NOMO-1 treated with dmso at 0.1 percent for 144 hours (cell line): Measurements from ENCODE around the gene C1orf146.
"Not testable (repeated sequence)": the region's sequence is repeated elsewhere in the genome, so short reads cannot be mapped to it uniquely, and the experiment has no call there.

Experiments used
- DNase-seq: peaks from one replicate; lab custom pipeline; 2025; ENCODE audit not compliant: unreplicated experiment; lab: John Stamatoyannopoulos, UW

Gene C1orf146, protein sequence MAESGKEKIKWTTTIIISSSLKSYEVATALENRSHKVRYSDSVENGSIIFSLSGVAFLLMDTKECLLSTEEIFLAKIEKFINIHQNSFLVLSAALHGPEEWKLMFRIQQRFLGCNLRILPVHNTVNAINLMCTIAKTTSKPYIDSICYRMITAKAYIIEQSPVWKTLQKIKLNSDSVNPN

DNA sequence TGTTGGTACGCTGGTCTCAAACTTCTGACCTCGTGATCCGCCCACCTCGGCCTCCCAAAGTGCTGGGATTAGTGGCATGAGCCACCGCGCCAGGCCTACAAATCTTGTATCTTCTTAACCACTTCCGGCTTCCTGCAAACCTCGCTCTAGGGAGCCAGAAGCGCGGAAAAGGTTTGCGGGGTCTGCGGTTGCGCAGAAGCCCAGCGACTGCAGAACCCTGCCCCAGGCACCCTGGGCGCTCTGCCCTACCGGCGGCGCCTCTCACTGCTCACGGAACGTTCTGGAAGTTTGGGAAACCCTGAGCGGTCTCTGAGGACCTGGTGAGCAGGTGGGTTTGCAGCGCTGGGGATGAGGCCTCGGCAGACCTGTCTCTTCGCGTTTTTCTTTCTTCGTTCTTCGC, at the start of gene C1orf146:
Gene C1orf146, plus strand, starts transcription at position 195 of the 400 bp plus-strand sequence. CDS start 13,506 bp downstream, outside the sequence.
- DNase-seq: no peak

DNA sequence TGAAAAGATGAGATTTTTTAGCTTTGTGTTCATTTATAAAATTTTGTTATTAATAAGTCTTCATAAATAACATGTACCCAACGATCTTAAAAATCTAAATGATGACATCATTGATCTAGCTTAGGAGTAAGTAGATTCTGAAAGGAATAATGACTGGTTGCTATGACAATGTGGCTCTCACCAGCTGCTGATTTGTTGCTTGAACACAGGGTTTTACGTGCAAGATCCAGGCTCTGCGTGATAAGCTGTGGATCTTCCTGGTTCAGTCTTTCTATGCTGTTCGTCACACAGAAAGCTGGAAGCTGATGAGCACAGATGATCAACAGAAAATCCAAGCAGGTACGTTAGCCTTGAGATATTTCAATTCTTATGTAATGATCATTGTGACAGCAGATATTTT, 49.1 kb upstream of the C1orf146 start:
- no peak for DNase-seq

DNA sequence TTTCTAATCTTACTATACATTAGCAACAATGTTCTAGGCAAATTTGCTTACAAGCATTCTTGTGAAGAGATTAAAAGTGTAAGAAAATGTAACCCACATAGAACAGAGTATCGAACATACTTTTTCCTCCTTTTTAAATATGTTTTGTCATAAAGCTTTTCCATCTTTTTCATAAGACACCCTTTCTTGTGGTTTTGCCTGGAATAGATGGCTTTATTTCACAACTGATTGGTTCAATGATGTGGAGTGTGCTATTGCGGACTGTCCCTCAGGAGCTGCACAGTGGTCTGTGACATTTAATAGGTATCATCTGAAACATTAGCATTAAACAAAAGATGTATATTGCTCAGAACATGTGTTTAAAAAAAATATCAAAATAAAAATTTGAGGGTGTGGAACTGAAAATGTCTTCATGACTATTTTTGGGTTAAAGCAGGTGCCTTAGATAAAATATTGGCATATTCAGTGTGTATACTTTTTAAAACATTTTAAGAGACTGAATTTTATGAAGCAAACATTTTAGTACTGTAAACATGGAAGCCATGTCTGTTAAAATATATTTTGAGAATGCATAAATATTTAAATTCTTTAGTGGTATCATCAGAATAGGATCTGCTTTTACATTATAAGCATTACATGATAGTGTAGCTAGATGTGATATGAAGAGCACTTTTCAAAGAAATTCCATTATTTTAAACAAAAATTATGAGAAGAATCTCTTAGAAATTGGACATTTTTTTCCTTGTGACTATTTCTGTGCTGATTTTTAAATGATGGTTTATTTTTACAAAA, 48.3 kb upstream of the C1orf146 start:
- no peak for DNase-seq

DNA sequence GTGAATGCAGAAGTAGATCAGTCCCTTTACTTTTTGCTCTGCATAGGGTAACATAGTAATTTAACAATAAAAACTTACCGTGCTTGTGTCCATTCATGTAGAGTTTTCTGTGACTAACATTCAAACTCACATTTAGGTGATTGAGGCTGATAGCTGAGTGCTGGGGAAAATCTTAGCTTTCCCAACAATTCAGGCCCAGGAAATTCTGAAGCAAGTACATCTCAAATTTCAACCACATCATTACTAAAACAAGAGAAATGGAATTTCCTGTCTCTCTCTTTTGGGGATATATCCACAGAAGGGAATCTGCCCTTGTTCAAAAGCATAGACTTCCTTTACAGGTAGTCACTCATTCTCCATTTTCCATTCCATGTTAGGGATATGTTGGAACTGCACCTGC, 33.1 kb upstream of the C1orf146 start:
- no peak for DNase-seq

DNA sequence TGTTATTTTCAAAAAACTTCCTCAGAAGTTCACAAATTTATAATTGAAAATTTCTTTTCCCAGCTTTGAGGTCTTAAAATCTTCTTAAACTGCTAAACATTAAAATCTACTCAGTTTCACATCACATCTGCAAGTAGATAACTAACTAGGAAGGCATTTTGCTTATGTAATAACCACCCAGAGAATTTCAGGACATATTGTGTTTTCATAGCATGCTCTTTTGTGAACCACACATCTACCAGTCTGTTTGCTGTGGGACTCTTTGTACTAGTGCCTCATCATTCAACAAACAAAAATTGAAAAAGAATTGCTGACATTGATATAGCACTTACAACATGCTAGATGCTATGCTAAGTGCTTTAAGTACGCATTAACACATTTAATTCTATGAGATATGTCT, 31.6 kb upstream of the C1orf146 start:
- no peak for DNase-seq

DNA sequence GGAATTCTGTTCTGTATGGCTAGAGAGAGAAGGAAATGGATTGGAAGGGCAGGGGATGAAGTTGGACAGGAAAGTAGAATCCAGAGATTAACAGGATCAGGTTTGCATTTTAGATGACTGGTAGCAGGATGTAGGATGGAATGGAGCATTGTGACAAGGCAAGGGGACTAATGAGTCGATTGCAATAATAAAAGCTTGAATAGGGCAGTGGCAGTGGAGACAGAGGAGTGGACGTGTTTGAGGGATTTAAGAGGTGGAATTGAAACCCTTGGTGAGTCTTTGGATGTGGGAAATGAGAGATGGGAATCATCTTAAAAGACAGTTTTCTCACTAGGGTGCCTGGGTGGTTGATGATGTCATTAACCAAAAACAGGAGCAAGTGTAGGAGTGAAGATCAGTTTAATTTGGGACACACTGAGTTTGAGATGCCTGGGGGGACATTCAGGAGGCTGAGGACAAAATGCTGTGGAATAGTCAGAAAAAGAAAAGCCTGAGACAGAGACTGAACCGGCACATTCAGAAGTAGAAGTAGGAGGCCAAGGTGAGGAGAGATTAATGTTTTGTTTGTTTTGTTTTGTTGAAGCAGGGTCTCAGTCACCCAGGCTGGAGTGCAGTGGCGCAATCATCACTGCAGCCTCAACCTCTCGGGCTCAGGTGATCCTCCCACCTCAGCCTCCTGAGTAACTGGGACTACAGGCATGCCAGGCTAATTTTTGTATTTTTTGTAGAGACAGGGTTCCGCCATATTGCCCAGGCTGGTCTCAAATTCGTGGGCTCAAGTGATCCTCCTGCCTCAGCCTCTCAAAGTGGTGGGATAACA, 29.1 kb upstream of the C1orf146 start:
- DNase-seq: no peak

DNA sequence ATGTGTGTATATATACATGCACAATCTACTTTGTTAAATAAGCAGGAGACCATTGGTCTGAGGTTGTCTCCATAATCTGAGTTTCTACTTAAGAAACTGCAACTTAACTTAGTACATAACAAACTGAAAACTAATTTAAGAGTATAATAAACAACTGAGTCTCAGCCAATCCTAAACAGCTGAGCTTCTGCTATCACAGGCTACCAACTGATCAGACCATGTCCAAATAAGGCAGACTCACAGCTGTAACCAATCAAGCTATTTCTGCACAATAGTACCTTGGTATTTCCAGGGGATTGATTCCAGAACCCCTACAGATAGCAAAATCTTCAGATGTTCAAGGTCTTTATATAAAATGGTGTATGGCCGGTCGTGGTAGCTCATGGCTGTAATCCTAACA, 26.0 kb upstream of the C1orf146 start:
- no peak for DNase-seq

DNA sequence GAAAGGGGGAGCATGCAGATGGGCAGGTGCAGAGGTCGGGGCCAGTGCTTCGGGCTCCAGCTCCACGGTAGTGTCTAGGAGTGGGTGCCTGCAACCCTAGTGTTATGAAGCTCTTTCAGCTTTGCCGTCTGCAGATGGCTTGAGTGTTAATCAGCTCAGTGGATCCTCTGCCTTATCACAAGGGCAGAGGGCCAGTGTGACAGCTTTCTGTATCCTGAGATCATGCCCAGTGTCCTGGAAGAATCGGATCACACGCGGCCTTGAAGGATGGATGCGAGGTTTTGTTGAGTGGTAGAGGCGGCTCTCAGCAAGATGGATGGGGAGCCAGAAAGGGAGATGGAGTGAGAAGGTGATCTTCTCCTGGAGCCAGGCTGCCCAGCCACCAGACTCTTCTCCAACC, 25.5 kb upstream of the C1orf146 start:
- no peak for DNase-seq

DNA sequence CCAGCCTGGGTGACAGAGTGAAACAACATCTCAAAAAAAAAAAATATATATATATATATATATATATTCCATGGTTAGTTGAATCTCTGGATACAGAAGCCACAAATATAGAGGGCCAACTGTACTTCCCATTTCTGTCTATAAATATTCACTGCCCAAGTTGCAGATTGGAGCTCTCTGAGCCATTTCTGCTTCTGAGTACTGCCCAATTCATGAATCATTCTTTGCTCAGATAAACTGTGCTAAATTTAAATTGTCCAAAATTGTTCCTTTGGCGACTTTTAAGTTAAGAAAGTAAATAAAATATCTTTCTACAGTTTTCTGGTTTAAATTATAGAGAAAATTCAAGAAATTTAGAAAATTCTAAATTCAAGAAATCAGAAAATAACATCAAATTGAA, 23.2 kb upstream of the C1orf146 start:
- peak; percentile 36 for DNase-seq

DNA sequence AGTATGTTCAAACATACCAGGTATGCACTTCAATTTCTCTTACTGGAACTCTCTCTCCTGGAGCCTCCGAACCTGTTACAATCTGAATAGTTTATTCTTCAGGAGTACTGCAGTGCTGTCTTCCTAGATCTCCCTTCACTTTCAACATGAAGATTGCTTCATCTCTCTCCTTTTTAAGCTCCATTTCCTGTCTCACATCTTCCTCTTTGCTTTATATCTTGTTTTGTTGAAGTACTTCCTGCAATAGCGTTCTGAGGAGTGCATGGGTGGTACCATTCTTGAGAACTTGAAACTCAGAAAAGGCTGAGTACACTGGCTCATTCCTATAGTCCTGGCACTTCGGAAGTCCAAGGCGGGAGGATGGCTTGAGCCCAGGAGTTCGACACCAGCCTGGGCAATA, 15.7 kb upstream of the C1orf146 start:
- DNase-seq: peak; percentile 84

DNA sequence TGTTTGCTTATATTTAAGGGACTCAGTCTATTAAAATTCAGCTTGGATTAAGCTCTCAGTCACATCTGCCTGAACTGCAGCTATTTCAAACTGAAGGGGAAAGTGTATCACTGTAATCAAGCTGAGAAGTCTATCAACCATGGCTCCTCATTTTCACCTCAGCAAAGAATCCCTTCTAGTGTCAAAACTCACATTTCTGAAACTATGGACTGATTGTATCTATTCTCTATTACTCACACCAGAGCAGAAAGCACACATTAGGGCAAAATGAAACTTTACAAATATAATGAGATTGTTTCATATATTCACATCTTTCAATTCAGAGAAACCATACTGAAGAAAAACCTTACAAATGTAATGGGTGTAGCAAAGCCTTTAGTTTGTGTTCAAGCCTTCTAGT, 14.6 kb upstream of the C1orf146 start:
- DNase-seq: no peak

DNA sequence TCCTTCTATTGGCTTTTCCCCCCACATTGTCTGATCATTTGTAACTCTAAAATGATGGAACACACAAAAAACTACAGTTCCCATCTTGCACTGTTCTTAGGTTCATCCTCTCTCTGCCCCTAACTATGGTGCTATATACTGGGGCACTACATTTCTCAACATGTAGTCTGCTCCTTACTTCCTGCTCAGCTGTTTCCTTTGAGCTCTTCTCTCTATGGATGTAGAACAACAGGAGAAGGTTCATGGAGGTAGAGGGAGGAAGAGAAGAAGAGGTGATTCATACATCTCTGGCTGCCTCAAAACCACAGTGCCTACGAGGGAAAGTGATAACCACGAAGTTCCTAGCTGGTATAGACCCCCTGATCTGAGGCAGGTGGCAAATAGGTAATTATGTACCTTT, 7.0 kb upstream of the C1orf146 start:
- DNase-seq: peak; percentile 9

DNA sequence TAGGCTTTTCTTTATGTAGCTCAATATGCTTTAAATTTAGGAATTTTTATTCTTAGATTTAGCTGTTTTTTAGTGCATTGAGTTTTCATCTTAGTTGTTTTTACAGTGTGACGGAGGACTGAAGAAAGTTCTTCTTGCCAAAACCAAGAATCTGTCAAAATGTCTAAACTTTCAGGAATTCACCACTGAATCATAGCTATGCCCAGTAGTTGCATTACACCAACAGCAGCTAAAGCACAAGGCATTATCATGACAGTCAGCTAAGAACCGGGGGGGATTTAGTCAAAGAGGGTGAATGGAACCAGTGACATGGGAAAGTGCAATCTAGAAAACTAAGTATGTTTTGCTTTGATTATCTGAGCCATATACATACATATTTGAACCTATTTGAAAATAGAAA, 6.5 kb upstream of the C1orf146 start:
- DNase-seq: no peak

DNA sequence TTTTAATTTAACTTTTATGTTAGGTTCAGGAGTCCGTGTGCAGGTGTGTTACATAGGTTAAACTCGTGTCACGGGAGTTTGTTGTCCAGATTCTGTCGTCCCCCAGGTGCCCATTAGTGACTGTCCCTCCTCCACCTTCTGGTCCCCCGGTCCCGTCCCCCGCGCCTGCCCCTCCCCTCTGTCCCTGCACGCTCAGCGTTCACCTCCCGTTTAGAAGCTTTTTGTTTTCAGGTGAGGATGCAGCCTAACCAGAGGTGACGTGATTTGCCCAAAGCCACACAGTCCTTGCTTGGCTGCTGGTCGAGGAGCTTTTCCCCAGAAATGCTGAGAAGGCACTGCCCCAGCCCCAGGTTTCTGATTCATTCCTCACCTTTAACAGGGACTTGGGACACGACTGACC, 844 bp downstream of the C1orf146 start:
- DNase-seq: no peak

DNA sequence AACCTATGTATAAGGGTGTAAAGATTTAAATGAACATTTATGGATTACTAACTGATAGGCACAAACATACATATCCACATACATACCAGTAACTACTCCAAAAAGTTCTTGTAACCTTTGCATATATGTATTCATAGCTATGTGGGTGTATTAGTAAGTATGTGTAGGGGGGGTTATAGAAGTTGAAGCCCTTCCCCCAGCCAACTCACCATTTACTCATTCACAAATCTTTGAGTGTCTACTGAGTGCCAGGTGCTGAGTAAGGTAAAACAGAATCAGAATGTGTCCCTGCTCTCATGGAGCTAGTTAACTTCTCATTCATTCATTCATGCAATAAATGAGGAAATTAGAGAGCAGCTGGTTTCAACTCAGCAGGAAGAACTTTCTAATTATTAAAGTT, 1.3 kb downstream of the C1orf146 start:
- DNase-seq: no peak

DNA sequence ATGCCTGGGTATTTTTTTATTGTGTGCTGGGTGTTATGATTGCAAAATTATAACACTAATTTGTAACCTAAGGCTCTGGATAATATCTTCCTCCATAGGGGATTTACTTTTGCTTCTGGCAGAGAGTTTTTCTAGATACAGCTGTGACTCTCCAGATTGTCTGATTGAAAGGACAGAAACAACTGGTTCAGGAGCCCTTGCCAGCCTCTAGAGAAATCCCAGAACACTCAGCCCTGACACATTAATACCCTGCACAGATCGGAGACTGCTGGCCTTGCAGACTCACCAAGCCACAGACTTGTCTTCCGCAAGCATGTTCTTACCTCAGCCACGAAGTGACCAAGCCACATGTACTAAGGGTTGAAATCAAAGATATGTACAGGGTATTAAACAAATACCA, 10.7 kb downstream of the C1orf146 start:
- DNase-seq: no peak

DNA sequence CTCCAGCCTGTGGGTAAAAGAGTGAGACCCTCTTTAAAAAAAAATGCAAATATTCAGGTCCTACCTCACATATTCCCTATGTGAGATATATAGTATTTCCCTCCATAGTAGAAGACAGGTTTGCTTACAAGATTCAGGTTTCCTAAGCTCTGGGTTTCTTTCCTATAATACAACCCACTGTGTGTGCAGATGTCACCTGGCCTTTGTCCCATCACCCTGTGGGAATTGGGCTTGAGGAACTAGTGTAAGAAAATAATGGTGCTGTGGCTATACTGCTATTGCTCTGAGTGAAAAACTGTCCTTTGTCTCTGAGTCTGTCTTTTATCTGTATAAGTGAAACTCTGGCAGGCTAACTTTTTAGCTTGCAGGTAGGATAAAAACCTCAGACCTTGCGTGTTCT, 13.0 kb downstream of the C1orf146 start:
- DNase-seq: no peak

DNA sequence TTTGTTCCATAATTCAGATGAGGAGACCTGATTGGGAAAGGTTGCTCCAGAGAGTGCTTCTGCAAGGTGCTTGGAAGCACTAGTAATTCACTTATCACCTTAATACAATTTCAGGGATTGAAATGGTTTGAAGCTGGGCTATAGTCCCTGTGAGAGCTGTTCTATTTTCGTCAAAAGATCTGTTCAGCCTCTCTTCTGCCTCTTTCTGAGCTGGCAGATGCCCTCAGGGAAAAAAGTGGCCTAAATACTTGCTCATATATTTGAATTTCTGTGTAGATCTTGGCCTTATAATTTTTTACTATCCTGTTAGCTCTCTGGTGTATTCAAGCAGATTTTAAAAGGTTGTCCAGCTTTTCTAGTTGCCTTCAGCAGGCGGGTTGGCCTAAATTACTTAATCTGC, 22.3 kb downstream of the C1orf146 start:
- no peak for DNase-seq

DNA sequence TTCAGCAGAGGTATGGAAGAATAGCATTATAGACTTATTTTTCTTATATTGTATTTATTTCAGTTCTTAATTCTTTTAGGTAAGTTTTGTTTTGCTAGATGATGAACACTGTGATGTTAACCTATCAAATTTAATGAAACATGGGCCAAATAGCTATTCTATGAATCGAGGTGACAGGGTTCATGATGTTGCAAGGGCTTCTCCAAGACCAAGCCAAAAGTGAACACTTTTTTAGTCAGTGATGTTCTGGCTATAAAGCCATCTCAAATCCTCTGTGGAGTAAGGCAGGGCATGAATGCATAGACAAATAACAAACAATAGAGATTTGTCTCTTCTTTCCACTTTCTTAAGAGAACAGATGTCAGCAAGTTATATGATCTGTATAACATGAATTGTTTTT, 26.7 kb downstream of the C1orf146 start:
- DNase-seq: no peak

DNA sequence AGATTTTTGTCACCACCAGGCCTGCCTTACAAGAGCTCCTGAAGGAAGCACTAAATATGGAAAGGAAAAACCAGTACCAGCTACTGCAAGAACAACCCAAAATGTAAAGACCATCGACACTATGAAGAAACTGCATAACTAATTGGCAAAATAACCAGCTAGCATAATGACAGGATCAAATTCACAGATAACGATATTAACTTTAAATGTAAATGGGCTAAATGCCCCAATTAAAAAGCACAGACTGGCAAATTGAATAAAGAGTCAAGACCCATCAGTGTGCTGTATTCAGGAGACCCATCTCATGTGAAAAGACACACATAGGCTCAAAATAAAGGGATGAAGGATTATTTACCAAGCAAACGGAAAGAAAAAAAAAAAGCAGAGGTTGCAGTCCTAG, 37.0 kb downstream of the C1orf146 start:
- DNase-seq: not testable (repeated sequence)

DNA sequence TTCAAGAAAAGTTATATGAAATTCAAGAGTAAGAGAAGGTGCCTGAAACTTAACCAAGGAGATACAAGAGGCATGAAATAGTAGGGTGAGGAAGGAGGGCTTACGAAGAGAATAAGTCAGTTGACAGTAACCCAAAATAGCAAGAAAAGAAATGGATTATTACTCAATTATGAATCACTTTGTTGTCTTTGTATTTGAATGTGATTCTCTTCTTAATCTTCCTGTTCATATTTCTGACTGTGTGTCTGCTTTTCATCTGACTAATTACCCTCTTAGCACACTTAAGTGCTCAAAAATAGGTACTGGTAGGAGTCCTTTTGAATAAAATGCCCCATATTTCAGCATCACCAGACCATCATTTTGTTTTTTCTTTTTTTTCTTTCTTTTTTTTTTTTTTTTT, 41.6 kb downstream of the C1orf146 start:
- DNase-seq: no peak

DNA sequence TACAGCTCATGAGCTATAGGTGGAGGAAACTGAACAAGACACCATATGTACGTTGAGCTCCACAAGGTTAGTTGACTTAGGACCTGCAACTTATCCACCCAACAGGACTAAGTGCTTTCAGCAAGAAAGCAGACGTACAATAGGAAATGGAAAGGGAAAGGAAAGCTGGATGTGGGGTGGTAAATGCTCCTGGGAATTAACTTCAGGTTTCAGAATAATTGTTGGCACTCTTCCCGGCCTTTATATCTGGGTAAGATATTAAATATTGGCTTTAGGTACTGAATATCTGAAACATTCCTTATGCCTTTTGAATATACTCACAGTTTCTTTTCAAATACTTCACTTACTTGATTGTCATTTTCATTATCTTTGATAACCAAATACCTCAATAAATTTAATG, 44.8 kb downstream of the C1orf146 start:
- no peak for DNase-seq
